Mesothelial cell of epicardium (in vitro differentiated cells): ENCODE data around the gene PTPRG. TPM values are rescaled to one million over a fixed set of nuclear protein-coding genes. Genes with fewer than 3 reads are reported as not detected.
A peak's percentile ranks its signal among the peaks of the same experiment; 100 is the strongest.

Experiments
- DNase-seq, 2 experiments: peaks; one replicate each; pipeline ENCODE4 v3.0.0; 2021; ENCODE audit warnings: low spot score in 2 of 2; ENCODE audit not compliant: unreplicated experiment in 2 of 2
- H3K27ac Mint-ChIP-seq: 2 replicates; pipeline ENCODE4 v1.8.0; 2021; ENCODE audit warnings: mixed read lengths
- H3K27me3 Mint-ChIP-seq: 2 replicates; pipeline ENCODE4 v1.8.0; 2021; ENCODE audit warnings: low read depth, mixed read lengths
- H3K36me3 Mint-ChIP-seq: 2 replicates; pipeline ENCODE4 v1.8.0; 2021; ENCODE audit warnings: mixed read lengths
- H3K4me1 Mint-ChIP-seq: 2 replicates; pipeline ENCODE4 v1.8.0; 2021; ENCODE audit warnings: mixed read lengths
- H3K4me3 Mint-ChIP-seq: 2 replicates; pipeline ENCODE4 v1.8.0; 2021; ENCODE audit warnings: mild to moderate bottlenecking, moderate library complexity, mixed read lengths
- H3K9me3 Mint-ChIP-seq: 2 replicates; pipeline ENCODE4 v1.8.0; 2021; ENCODE audit warnings: mixed read lengths
- total RNA-seq: library from RNA; stranded (reverse); gene quantifications from 3 replicates; pipeline ENCODE4 v1.2.1, GENCODE V29; 2021
- TF ChIP-seq, protein P1 (sequence below): fragments of 200-600 bp; sonication (generic); IDR thresholded peaks from one replicate; pipeline ENCODE4 v1.5.0; 2021; ENCODE audit warnings: antibody characterized with exemption; ENCODE audit not compliant: unreplicated experiment

PTPRG gene
- total RNA-seq, 1 donor from 2014 or later: 40.4 TPM

DNA sequence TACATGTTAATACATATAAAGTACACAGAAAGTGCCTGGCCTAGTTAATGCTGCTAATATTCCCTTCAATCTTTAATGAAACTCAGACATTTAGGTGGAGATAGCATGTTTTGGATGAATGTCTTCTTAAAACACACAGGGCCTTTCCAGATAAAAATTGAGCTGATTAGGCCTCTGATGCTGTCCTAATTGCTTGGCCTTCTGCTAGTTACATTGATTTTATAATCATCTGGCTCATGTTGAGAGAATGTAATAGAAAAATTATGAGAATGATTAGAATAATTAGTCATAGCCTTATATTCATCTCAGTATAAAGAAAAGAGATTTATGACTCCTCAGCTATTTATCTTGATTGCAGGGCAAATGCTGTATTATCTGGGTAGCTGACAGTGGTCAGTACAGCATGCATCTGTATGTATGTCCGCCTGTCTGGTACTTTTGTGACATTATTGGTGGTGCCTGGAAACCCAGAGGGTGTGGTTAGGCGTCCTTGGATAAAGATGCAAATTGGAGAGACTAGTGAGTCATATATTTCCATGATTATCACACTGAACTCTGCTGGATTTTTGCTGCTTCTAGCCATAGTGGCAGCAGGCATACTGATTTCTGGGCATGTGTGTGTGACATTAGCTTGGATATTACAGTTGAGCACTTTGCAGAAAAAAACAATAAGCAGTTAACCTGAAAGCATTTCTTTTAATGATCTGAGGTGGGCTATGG is 691.2 kb downstream of the PTPRG start:
- Mint-ChIP-seq H3K9me3 (no peaks in the 10 kb centered on the region), H3K36me3 (no peaks in the 10 kb centered on the region), H3K4me3 (no peak overlapping the region), H3K27me3 (no peaks in the 10 kb centered on the region), H3K27ac (no peak overlapping the region), H3K4me1 (peaks cover 4% of the 10 kb centered on the region)
- DNase-seq: no peak
- TF ChIP-seq, protein P1, sequence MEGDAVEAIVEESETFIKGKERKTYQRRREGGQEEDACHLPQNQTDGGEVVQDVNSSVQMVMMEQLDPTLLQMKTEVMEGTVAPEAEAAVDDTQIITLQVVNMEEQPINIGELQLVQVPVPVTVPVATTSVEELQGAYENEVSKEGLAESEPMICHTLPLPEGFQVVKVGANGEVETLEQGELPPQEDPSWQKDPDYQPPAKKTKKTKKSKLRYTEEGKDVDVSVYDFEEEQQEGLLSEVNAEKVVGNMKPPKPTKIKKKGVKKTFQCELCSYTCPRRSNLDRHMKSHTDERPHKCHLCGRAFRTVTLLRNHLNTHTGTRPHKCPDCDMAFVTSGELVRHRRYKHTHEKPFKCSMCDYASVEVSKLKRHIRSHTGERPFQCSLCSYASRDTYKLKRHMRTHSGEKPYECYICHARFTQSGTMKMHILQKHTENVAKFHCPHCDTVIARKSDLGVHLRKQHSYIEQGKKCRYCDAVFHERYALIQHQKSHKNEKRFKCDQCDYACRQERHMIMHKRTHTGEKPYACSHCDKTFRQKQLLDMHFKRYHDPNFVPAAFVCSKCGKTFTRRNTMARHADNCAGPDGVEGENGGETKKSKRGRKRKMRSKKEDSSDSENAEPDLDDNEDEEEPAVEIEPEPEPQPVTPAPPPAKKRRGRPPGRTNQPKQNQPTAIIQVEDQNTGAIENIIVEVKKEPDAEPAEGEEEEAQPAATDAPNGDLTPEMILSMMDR: no peak

DNA sequence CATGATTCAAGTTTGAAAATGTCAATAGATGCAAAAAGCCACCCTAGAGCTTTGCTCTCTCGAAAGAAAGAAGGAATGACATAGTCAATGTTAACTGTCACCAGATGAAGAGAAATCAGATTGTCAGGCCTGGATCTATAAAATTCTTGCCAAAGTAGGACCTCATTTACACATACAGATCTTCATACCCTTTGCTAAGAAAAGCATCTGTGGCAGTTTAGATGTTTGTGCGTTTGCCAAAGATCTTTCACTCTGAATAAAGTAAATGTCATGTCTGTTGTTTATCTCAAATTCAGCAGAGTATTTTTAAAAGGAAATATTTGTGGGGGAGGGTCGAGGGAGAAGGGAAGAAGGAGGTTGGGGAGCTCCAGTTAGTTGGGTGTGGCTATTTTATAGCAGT is 692.6 kb downstream of the PTPRG start:
- Mint-ChIP-seq H3K4me1 (peaks cover 4% of the 10 kb centered on the region), H3K36me3 (no peaks in the 10 kb centered on the region), H3K9me3 (no peaks in the 10 kb centered on the region), H3K27me3 (no peaks in the 10 kb centered on the region), H3K4me3 (no peak overlapping the region), H3K27ac (no peak overlapping the region)
- TF ChIP-seq, protein P1: no peak
- no peak for DNase-seq

DNA sequence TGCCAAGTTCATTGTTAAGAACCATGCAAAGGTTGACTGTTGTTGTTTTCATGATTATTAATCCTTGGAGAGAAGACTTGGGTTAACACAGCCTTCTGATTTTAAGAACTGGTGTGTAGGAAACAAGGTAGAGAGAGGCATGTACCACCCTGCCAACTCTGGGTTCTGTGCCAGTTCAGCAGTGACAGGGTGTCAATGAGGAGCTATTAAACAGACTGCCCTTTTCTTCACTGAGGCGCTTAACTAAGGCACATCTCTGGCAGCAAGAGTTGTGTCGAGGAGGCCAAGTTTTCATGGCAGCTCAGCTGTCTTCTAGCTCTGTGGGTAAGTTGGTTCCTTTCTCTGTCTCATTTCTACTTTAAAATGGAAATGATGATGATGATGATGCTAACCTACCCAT is 694.4 kb downstream of the PTPRG start:
- Mint-ChIP-seq H3K27ac (no peak overlapping the region), H3K4me3 (no peak overlapping the region), H3K36me3 (no peaks in the 10 kb centered on the region), H3K27me3 (no peaks in the 10 kb centered on the region), H3K4me1 (peaks cover 16% of the 10 kb centered on the region), H3K9me3 (no peaks in the 10 kb centered on the region)
- TF ChIP-seq, protein P1: no peak
- no peak for DNase-seq

DNA sequence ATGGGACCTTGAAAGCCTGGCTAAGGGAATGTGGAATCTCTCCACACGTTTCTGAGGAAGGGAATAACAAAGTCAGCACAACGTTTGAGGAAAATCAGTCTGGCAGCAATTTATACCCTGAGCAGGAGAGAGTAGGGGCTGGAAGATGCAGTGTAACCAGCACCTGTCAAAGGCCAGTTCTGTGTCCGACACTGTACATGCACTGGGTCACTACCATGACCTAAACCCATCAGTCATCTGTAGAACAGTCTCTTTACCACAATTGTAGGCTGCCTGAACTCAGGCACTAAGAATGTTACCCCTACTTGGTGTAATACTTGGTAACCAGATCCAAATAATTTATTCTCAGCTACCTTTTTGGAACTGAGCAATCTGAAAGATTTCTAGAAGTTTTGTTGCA is 698.6 kb downstream of the PTPRG start:
- DNase-seq: no peak
- Mint-ChIP-seq H3K4me3 (no peak overlapping the region), H3K9me3 (peaks cover 8% of the 10 kb centered on the region), H3K27ac (no peak overlapping the region), H3K36me3 (peaks cover 6% of the 10 kb centered on the region), H3K4me1 (peaks cover 17% of the 10 kb centered on the region), H3K27me3 (no peaks in the 10 kb centered on the region)
- TF ChIP-seq, protein P1: no peak

DNA sequence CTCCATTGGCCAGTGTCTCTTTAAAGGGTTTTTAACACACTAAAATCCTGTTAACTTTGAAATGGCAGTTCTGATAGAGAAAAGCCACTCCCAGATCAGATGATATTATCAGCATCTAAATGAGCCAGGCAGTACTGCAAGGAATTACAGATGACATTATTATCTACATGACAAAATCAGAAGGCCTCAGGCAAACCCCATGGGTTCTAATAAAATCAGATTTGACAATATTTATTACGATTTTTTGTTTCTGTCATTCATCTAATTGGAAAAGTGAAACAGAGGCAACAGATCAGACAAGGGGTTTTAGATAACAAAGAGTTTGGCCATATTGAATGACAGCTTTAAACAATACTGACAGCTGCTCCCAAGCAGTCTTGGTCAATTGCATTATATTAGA is 699.3 kb downstream of the PTPRG start:
- H3K27ac Mint-ChIP-seq: peak overlapping the region; percentile 13
- peaks cover 10% of the 10 kb centered on the region for H3K9me3 Mint-ChIP-seq
- DNase-seq: no peak
- no peak overlapping the region for H3K4me3 Mint-ChIP-seq
- peaks cover 17% of the 10 kb centered on the region for H3K4me1 Mint-ChIP-seq
- H3K27me3 Mint-ChIP-seq: no peaks in the 10 kb centered on the region
- peaks cover 9% of the 10 kb centered on the region for H3K36me3 Mint-ChIP-seq
- TF ChIP-seq, protein P1: no peak
